Measurements from ENCODE around the gene LRRN4CL.

Gene LRRN4CL

GRCh38 chr11:62712276-62712812 is 23.0 kb upstream of the LRRN4CL start:
- no peak overlapping the region for H3K4me3 ChIP-seq (ENCODE audit: low read depth, low read length)
- no peak for TF ChIP-seq CTCF (IDR thresholded peaks at IDR 0.05; ENCODE audit: low read depth, low read length, missing control alignments)
- no peak for DNase-seq (ENCODE audit: low read depth)
- in situ Hi-C loops (cut with HindIII; ENCODE audit: low sequenced_read_pairs) = no loop called here

GRCh38 chr11:62710001-62710345 is 20.6 kb upstream of the LRRN4CL start:
- no peak for DNase-seq (ENCODE audit: low read depth)
- H3K4me3 ChIP-seq (ENCODE audit: low read depth, low read length) = peak overlapping the region; percentile 51
- in situ Hi-C loops (cut with HindIII; ENCODE audit: low sequenced_read_pairs) = no loop called here
- no peak for TF ChIP-seq CTCF (IDR thresholded peaks at IDR 0.05; ENCODE audit: low read depth, low read length, missing control alignments)

DNA sequence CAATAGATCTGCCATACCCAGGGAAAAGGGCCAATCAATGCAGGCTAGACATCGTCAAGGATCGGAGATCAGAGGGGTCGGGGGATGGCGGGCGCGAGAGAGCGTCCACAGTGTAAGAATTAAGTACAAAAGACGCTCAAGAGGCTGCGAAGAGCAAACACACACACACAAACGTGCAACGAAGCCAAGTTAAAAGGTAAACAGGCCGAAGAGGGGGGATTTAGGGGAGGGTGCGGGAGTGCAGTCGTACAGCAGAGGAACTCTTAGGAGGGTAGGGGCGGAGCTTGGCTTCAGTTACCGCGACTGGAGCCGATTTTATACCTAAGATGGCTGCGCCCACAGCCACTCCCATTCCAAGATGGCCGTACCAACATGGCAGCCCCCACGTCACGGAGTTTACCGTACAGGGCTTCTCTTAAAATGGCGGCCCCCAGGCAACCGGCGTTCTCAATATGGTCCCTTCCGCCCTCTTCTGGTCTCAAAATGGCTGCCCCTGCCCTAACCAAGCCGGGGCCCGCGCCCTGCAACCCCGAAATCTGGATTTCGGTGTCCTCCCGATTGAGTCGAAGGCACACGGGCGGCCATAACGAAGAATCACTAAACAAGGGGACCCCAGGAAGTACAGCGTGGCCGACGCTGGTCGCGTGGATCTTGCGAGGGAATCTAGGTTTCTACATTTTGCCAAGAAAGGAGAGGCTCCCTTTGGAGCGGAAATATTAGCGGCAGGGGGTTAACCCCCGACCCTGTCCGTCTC is 20.1 kb upstream of the LRRN4CL start:
- DNase-seq (ENCODE audit: low read depth) = peak; percentile 97
- in situ Hi-C loops (cut with HindIII; ENCODE audit: low sequenced_read_pairs) = no loop called here
- H3K4me3 ChIP-seq (ENCODE audit: low read depth, low read length) = peak overlapping the region; percentile 51
- TF ChIP-seq CTCF (IDR thresholded peaks at IDR 0.05; ENCODE audit: low read depth, low read length, missing control alignments) = no peak

DNA sequence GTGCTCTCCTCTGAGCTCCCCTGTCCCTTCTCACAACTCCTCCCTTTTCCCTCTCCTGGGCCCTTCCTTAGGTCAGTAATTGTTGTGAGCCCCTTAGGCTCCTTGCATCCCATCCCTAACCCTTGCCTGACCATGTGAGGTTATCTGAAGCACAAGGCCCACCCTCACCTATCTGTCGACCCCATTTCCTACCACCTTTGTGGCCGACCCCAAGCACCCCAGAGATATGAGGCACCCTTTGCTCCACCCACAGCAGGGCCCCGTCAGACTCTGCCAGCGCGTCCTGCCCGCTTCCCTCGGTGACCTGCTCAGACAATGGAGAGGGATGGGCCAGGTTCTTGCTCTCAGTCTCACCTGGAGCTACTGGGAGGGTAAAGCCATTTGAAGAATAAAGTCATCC is 19.5 kb upstream of the LRRN4CL start:
- TF ChIP-seq CTCF (IDR thresholded peaks at IDR 0.05; ENCODE audit: low read depth, low read length, missing control alignments) = no peak
- H3K4me3 ChIP-seq (ENCODE audit: low read depth, low read length) = peak overlapping the region; percentile 51
- in situ Hi-C loops (cut with HindIII; ENCODE audit: low sequenced_read_pairs) = no loop called here
- no peak for DNase-seq (ENCODE audit: low read depth)

GRCh38 chr11:62708392-62708791 is 19.1 kb upstream of the LRRN4CL start:
- in situ Hi-C loops (cut with HindIII; ENCODE audit: low sequenced_read_pairs) = no loop called here
- TF ChIP-seq CTCF (IDR thresholded peaks at IDR 0.05; ENCODE audit: low read depth, low read length, missing control alignments) = no peak
- DNase-seq (ENCODE audit: low read depth) = no peak
- peak overlapping the region; percentile 51 for H3K4me3 ChIP-seq (ENCODE audit: low read depth, low read length)

DNA sequence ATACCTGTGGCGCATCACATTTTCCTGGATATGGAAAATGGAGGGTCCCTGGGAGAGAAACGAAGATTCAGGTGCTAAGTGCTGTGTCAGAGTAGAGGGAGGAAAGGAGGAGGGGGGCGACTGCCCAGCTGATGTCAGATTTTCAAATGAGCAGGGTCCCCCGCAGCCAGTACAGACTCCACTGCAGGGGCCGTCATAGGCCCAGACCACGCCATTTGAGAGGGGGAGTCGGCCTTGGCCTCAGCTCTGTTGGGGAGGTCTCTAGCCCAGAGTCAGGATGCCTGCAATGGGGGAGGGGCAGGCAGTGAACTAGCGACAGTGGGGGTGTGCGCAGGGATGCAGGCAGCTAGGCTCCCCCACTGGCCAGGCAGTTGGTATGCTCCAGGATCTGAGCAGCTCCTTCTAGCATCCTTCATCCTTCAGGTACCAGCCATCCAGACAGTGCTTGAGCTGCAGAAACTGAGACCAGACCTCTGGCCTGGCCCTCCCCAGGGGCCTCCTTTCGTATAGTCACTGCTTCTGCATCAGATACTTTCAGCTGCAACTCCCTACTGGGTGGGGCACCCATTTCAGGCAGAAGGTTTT is 18.0 kb upstream of the LRRN4CL start, which contains the start of the genes BSCL2 and GNG3:
BSCL2 (minus strand) TSS at position 148 of the 585 bp plus-strand sequence. CDS start 229 bp downstream, outside the sequence.
GNG3 (plus strand) TSS at position 400 of the 585 bp plus-strand sequence. CDS start 620 bp downstream, outside the sequence.
- no peak for DNase-seq (ENCODE audit: low read depth)
- no peak for TF ChIP-seq CTCF (IDR thresholded peaks at IDR 0.05; ENCODE audit: low read depth, low read length, missing control alignments)
- peak within 1 kb of the TSS; percentile 60 for H3K4me3 ChIP-seq (ENCODE audit: low read depth, low read length)
- in situ Hi-C loops (cut with HindIII; ENCODE audit: low sequenced_read_pairs) = no loop called here

Measured in astrocyte of the cerebellum (primary cell).